Trophoblast cell (in vitro differentiated cells and primary cell): Measurements from ENCODE around the gene MALRD1.
A peak's percentile ranks its signal among the peaks of the same experiment; 100 is the strongest.

Experiments used
- DNase-seq, 2 donors: peaks; one replicate each; pipeline ENCODE4 v3.0.0-alpha.2; 2016
- H2AFZ ChIP-seq: 2 replicates; pipeline ENCODE4 v1.6.1; 2013; ENCODE audit warnings: low read length, moderate library complexity, mild to moderate bottlenecking; ENCODE audit not compliant: insufficient read depth, poor library complexity
- H2AK5ac ChIP-seq: 2 replicates; pipeline ENCODE4 v1.6.1; 2013; ENCODE audit warnings: mild to moderate bottlenecking, low read length
- H2BK120ac ChIP-seq: 2 replicates; pipeline ENCODE4 v1.6.1; 2013; ENCODE audit warnings: low read length, mild to moderate bottlenecking, moderate library complexity; ENCODE audit not compliant: insufficient read depth, poor library complexity
- H2BK12ac ChIP-seq: 2 replicates; pipeline ENCODE4 v1.6.1; 2013; ENCODE audit warnings: mild to moderate bottlenecking, low read length, moderate library complexity
- H2BK5ac ChIP-seq: 2 replicates; pipeline ENCODE4 v1.6.1; 2013; ENCODE audit warnings: low read length, low read depth, moderate library complexity, mild to moderate bottlenecking; ENCODE audit not compliant: poor library complexity
- H3K14ac ChIP-seq: 2 replicates; pipeline ENCODE4 v1.6.1; 2013; ENCODE audit warnings: mild to moderate bottlenecking, low read length
- H3K18ac ChIP-seq: 2 replicates; pipeline ENCODE4 v1.6.1; 2013; ENCODE audit warnings: mild to moderate bottlenecking, low read length
- H3K23ac ChIP-seq: 2 replicates; pipeline ENCODE4 v1.6.1; 2013; ENCODE audit warnings: low read length
- H3K27ac ChIP-seq: 2 replicates; pipeline ENCODE4 v1.5.1; 2013; ENCODE audit warnings: low read depth, mild to moderate bottlenecking, inconsistent platforms, low read length, moderate library complexity
- H3K27me3 ChIP-seq: 2 replicates; pipeline ENCODE4 v1.6.1; 2013; ENCODE audit warnings: inconsistent platforms, mild to moderate bottlenecking, low read length, moderate library complexity; ENCODE audit not compliant: insufficient read depth
- H3K36me3 ChIP-seq, 2 experiments: 1 replicate in 1 of 2; 2 replicates in 1 of 2; pipeline ENCODE4 v1.6.1; 2013; ENCODE audit warnings: low read length in 2 of 2, mild to moderate bottlenecking in 2 of 2, moderate library complexity in 1 of 2; ENCODE audit not compliant: insufficient read depth in 2 of 2, control insufficient read depth in 1 of 2
- H3K4ac ChIP-seq: 2 replicates; pipeline ENCODE4 v1.6.1; 2013; ENCODE audit warnings: low read depth, mild to moderate bottlenecking, low read length, moderate library complexity
- H3K4me1 ChIP-seq, 2 experiments: 1 replicate in 1 of 2; 2 replicates in 1 of 2; pipeline ENCODE4 v1.6.1; 2013; ENCODE audit warnings: low read length in 2 of 2, mild to moderate bottlenecking in 2 of 2, moderate library complexity in 1 of 2; ENCODE audit not compliant: insufficient read depth in 2 of 2, control insufficient read depth in 1 of 2
- H3K4me2 ChIP-seq: 2 replicates; pipeline ENCODE4 v1.6.1; 2013; ENCODE audit warnings: inconsistent platforms, mild to moderate bottlenecking, low read length, moderate library complexity
- H3K4me3 ChIP-seq: 2 replicates; pipeline ENCODE4 v1.5.1; 2013; ENCODE audit warnings: mild to moderate bottlenecking, low read depth, low read length, inconsistent platforms
- H3K79me1 ChIP-seq: one replicate; pipeline ENCODE4 v1.6.1; 2013; ENCODE audit warnings: low read length
- H3K79me2 ChIP-seq: 2 replicates; pipeline ENCODE4 v1.6.1; 2013; ENCODE audit warnings: low read length, mild to moderate bottlenecking; ENCODE audit not compliant: control insufficient read depth, insufficient read depth, poor library complexity
- H3K9ac ChIP-seq: 2 replicates; pipeline ENCODE4 v1.6.1; 2013; ENCODE audit warnings: mild to moderate bottlenecking, low read length
- H3K9me3 ChIP-seq: 2 replicates; pipeline ENCODE4 v1.6.1; 2013; ENCODE audit warnings: low read depth, mild to moderate bottlenecking, control low read depth, inconsistent platforms, low read length; ENCODE audit not compliant: insufficient read depth
- H4K12ac ChIP-seq: 2 replicates; pipeline ENCODE4 v1.6.1; 2013; ENCODE audit warnings: low read depth, mild to moderate bottlenecking, low read length, moderate library complexity
- H4K8ac ChIP-seq: 2 replicates; pipeline ENCODE4 v1.6.1; 2013; ENCODE audit warnings: low read depth, mild to moderate bottlenecking, low read length, moderate library complexity
- H4K91ac ChIP-seq: one replicate; pipeline ENCODE4 v1.6.1; 2013; ENCODE audit warnings: low read depth, mild to moderate bottlenecking, low read length, moderate library complexity
- WGBS: extraction: QIAGEN DNeasy Blood & Tissue Kit; methylation state at CpG from one replicate; pipeline ENCODE4 v1.1.7; 2013; ENCODE audit warnings: missing lambda C conversion rate; ENCODE audit not compliant: insufficient read length, insufficient coverage; ENCODE audit errors: extremely low coverage; 5-methylcytosine and 5-hydroxymethylcytosine counted together

Gene MALRD1

GRCh38 chr10:19347621-19348020 lies 299.0 kb downstream of the MALRD1 start:
- Histone ChIP-seq H3K27ac (no peak overlapping the region), H2AFZ (no peak overlapping the region), H3K9ac (no peak overlapping the region), H2BK12ac (no peak overlapping the region), H3K79me2 (no peaks in the 10 kb centered on the region), H2BK5ac (no peak overlapping the region), H3K36me3 (no peaks in the 10 kb centered on the region), H3K18ac (no peak overlapping the region), H3K79me1 (no peaks in the 10 kb centered on the region), H2AK5ac (no peak overlapping the region), H3K14ac (no peak overlapping the region), H3K4me3 (no peak overlapping the region), H3K27me3 (no peaks in the 10 kb centered on the region), H3K23ac (no peak overlapping the region), H4K12ac (no peak overlapping the region), H3K4ac (no peak overlapping the region), H2BK120ac (no peak overlapping the region), H4K91ac (no peak overlapping the region), H3K9me3 (no peaks in the 10 kb centered on the region), H3K4me2 (no peak overlapping the region), H4K8ac (no peak overlapping the region), H3K4me1 (no peaks in the 10 kb centered on the region)
- no CpG with 5 or more reads among the region's 2 CpGs for WGBS
- peak in 1 of 2 donors; percentile 17 for DNase-seq

- Histone ChIP-seq H3K27ac (no peak overlapping the region), H3K79me1 (no peaks in the 10 kb centered on the region), H3K79me2 (no peaks in the 10 kb centered on the region), H3K4me1 (no peaks in the 10 kb centered on the region), H3K36me3 (no peaks in the 10 kb centered on the region), H3K18ac (no peak overlapping the region), H3K4me3 (no peak overlapping the region), H3K23ac (no peak overlapping the region), H3K14ac (no peak overlapping the region), H4K8ac (no peak overlapping the region), H2BK12ac (no peak overlapping the region), H2BK5ac (no peak overlapping the region), H3K9ac (no peak overlapping the region), H2AK5ac (no peak overlapping the region), H2AFZ (no peak overlapping the region), H4K91ac (no peak overlapping the region), H2BK120ac (no peak overlapping the region), H3K27me3 (no peaks in the 10 kb centered on the region), H3K4ac (no peak overlapping the region), H3K9me3 (no peaks in the 10 kb centered on the region), H3K4me2 (no peak overlapping the region), H4K12ac (no peak overlapping the region)
- WGBS: no CpG with 5 or more reads among the region's 2 CpGs
- no peak for DNase-seq
These were observed 318.6 kb downstream of the MALRD1 start for GRCh38 chr10:19367176-19367575.

GRCh38 chr10:19373988-19374387 lies 325.4 kb downstream of the MALRD1 start:
- Histone ChIP-seq H2AK5ac (no peak overlapping the region), H3K79me2 (no peaks in the 10 kb centered on the region), H2BK120ac (no peak overlapping the region), H3K36me3 (no peaks in the 10 kb centered on the region), H3K9me3 (no peaks in the 10 kb centered on the region), H3K14ac (no peak overlapping the region), H3K27ac (no peak overlapping the region), H2BK5ac (no peak overlapping the region), H3K4ac (no peak overlapping the region), H3K4me1 (no peaks in the 10 kb centered on the region), H4K91ac (no peak overlapping the region), H3K9ac (no peak overlapping the region), H3K27me3 (no peaks in the 10 kb centered on the region), H4K8ac (no peak overlapping the region), H2AFZ (no peak overlapping the region), H3K23ac (no peak overlapping the region), H2BK12ac (no peak overlapping the region), H3K79me1 (no peaks in the 10 kb centered on the region), H3K18ac (no peak overlapping the region), H4K12ac (no peak overlapping the region), H3K4me2 (no peak overlapping the region), H3K4me3 (no peak overlapping the region)
- no peak for DNase-seq
- no CpG with 5 or more reads among the region's 3 CpGs for WGBS

- peak; percentile 7 to 31 for DNase-seq
- Histone ChIP-seq H2BK12ac (no peak overlapping the region), H2AFZ (no peak overlapping the region), H4K12ac (no peak overlapping the region), H3K18ac (no peak overlapping the region), H2BK5ac (no peak overlapping the region), H3K27ac (no peak overlapping the region), H4K8ac (no peak overlapping the region), H3K4me2 (no peak overlapping the region), H3K4ac (no peak overlapping the region), H3K23ac (no peak overlapping the region), H3K9ac (no peak overlapping the region), H3K9me3 (no peaks in the 10 kb centered on the region), H2BK120ac (no peak overlapping the region), H3K79me2 (no peaks in the 10 kb centered on the region), H3K4me3 (no peak overlapping the region), H3K14ac (no peak overlapping the region), H3K79me1 (no peaks in the 10 kb centered on the region), H3K4me1 (no peaks in the 10 kb centered on the region), H3K27me3 (no peaks in the 10 kb centered on the region), H4K91ac (no peak overlapping the region), H2AK5ac (no peak overlapping the region), H3K36me3 (no peaks in the 10 kb centered on the region)
- WGBS: no CpG with 5 or more reads among the region's 3 CpGs
These were observed 337.3 kb downstream of the MALRD1 start for GRCh38 chr10:19385846-19386450.
